ENCODE results near the gene LEF1.

The LEF1 gene

GRCh38 chr4:108003982-108004515 lies 164.7 kb downstream of the LEF1 start:
- intact Hi-C loops (cut with micrococcal nuclease) = no loop called here
- Mint-ChIP-seq H3K27me3 (no peaks in the 10 kb centered on the region), H3K9me3 (no peaks in the 10 kb centered on the region), H3K4me3 (no peak overlapping the region), H3K27ac (no peak overlapping the region), H3K4me1 (ENCODE audit: low read depth) (peaks cover 22% of the 10 kb centered on the region), H3K36me3 (ENCODE audit: low read depth) (peaks cover 8% of the 10 kb centered on the region)

- Mint-ChIP-seq H3K4me1 (ENCODE audit: low read depth) (peaks cover 24% of the 10 kb centered on the region), H3K27me3 (no peaks in the 10 kb centered on the region), H3K36me3 (ENCODE audit: low read depth) (peaks cover 15% of the 10 kb centered on the region), H3K4me3 (no peak overlapping the region), H3K27ac (no peak overlapping the region), H3K9me3 (no peaks in the 10 kb centered on the region)
- intact Hi-C loops (cut with micrococcal nuclease) = no loop called here
Measured at GRCh38 chr4:108001540-108002135, 167.1 kb downstream of the LEF1 start.

GRCh38 chr4:107999932-108000539 lies 168.7 kb downstream of the LEF1 start:
- intact Hi-C loops (cut with micrococcal nuclease) = no loop called here
- no peaks in the 10 kb centered on the region for H3K9me3 Mint-ChIP-seq
- H3K36me3 Mint-ChIP-seq (ENCODE audit: low read depth) = peaks cover 25% of the 10 kb centered on the region
- H3K27ac Mint-ChIP-seq = no peak overlapping the region
- no peaks in the 10 kb centered on the region for H3K27me3 Mint-ChIP-seq
- peaks cover 18% of the 10 kb centered on the region for H3K4me1 Mint-ChIP-seq (ENCODE audit: low read depth)
- no peak overlapping the region for H3K4me3 Mint-ChIP-seq

GRCh38 chr4:107997794-107998193 lies 170.9 kb downstream of the LEF1 start:
- intact Hi-C loops (cut with micrococcal nuclease) = no loop called here
- Mint-ChIP-seq H3K4me1 (ENCODE audit: low read depth) (peaks cover 34% of the 10 kb centered on the region), H3K27me3 (no peaks in the 10 kb centered on the region), H3K9me3 (no peaks in the 10 kb centered on the region), H3K4me3 (no peak overlapping the region), H3K36me3 (ENCODE audit: low read depth) (peaks cover 25% of the 10 kb centered on the region), H3K27ac (no peak overlapping the region)
